ENCODE data around the gene CAPN14.

Gene CAPN14

GRCh38 chr2:31249009-31249690, 31.8 kb upstream of the CAPN14 start:
- H3K27me3 ChIP-seq = no peaks in the 10 kb centered on the region
- no peak overlapping the region for H3K4me2 ChIP-seq
- H4K20me1 ChIP-seq = no peaks in the 10 kb centered on the region; a peak in 1 of 22 replicates
- no peak overlapping the region for H3K9ac ChIP-seq
- no peak overlapping the region for H3K27ac ChIP-seq
- H3K36me3 ChIP-seq = peaks cover 5 to 76% (median 40%) of the 10 kb centered on the region in 11 experiments; a peak in 18 of 22 replicates
- no peak overlapping the region for H3K4me3 ChIP-seq
- no peaks in the 10 kb centered on the region for H3K9me3 ChIP-seq (replicated peaks in 1 of 11)
- TF ChIP-seq Cebpa-rat (IDR thresholded peaks at IDR 0.05) = no peak
- peaks cover 8 to 47% (median 36%) of the 10 kb centered on the region in 10 experiments; a peak in 19 of 20 replicates for H3K4me1 ChIP-seq

GRCh38 chr2:31248139-31248538, 30.8 kb upstream of the CAPN14 start:
- H3K9me3 ChIP-seq (replicated peaks in 1 of 11) = no peaks in the 10 kb centered on the region
- H3K4me2 ChIP-seq = no peak overlapping the region
- H3K27me3 ChIP-seq = no peaks in the 10 kb centered on the region
- H3K36me3 ChIP-seq = peaks cover 5 to 77% (median 41%) of the 10 kb centered on the region in 11 experiments; a peak in 18 of 22 replicates
- peaks cover 8 to 44% (median 28%) of the 10 kb centered on the region in 10 experiments; a peak in 19 of 20 replicates for H3K4me1 ChIP-seq
- H3K9ac ChIP-seq = no peak overlapping the region
- H3K4me3 ChIP-seq = no peak overlapping the region
- TF ChIP-seq Cebpa-rat (IDR thresholded peaks at IDR 0.05) = no peak
- no peak overlapping the region for H3K27ac ChIP-seq
- H4K20me1 ChIP-seq = no peaks in the 10 kb centered on the region; a peak in 1 of 22 replicates

GRCh38 chr2:31247711-31248110, 30.4 kb upstream of the CAPN14 start:
- Histone ChIP-seq H3K27ac (no peak overlapping the region), H3K4me3 (no peak overlapping the region), H3K9me3 (replicated peaks in 1 of 11) (no peaks in the 10 kb centered on the region), H3K9ac (no peak overlapping the region), H3K36me3 (peaks cover 5 to 76% (median 41%) of the 10 kb centered on the region in 11 experiments; a peak in 18 of 22 replicates), H4K20me1 (no peaks in the 10 kb centered on the region; a peak in 1 of 22 replicates), H3K4me1 (peaks cover 7 to 46% (median 26%) of the 10 kb centered on the region in 10 experiments; a peak in 19 of 20 replicates), H3K27me3 (no peaks in the 10 kb centered on the region), H3K4me2 (peak overlapping the region in 2 of 11 experiments; percentile 2 to 10; a peak in 1 of 22 replicates)
- TF ChIP-seq Cebpa-rat (IDR thresholded peaks at IDR 0.05) = no peak

- H3K9me3 ChIP-seq (replicated peaks in 1 of 11) = no peaks in the 10 kb centered on the region
- peaks cover 0 to 10% (median 0%) of the 10 kb centered on the region in 11 experiments; a peak in 4 of 22 replicates for H4K20me1 ChIP-seq
- H3K36me3 ChIP-seq = peaks cover 5 to 64% (median 41%) of the 10 kb centered on the region in 11 experiments; a peak in 18 of 22 replicates
- peak overlapping the region in 5 of 11 experiments; percentile 4 to 39 (median 15); a peak in 4 of 22 replicates for H3K4me2 ChIP-seq
- H3K27me3 ChIP-seq = no peaks in the 10 kb centered on the region
- TF ChIP-seq Cebpa-rat (IDR thresholded peaks at IDR 0.05) = no peak
- H3K4me3 ChIP-seq = no peak overlapping the region
- no peak overlapping the region for H3K9ac ChIP-seq
- peaks cover 9 to 46% (median 24%) of the 10 kb centered on the region in 10 experiments for H3K4me1 ChIP-seq
- no peak overlapping the region for H3K27ac ChIP-seq
Observed at GRCh38 chr2:31246184-31246852, 29.0 kb upstream of the CAPN14 start.

GRCh38 chr2:31244101-31244500, 26.8 kb upstream of the CAPN14 start:
- H3K4me3 ChIP-seq = no peak overlapping the region
- H3K9me3 ChIP-seq (replicated peaks in 1 of 11) = no peaks in the 10 kb centered on the region
- H3K4me1 ChIP-seq = peaks cover 25 to 57% (median 39%) of the 10 kb centered on the region in 10 experiments
- no peak overlapping the region for H3K27ac ChIP-seq
- H4K20me1 ChIP-seq = peaks cover 0 to 32% (median 4%) of the 10 kb centered on the region in 11 experiments; a peak in 7 of 22 replicates
- TF ChIP-seq Cebpa-rat (IDR thresholded peaks at IDR 0.05) = no peak
- H3K4me2 ChIP-seq = no peak overlapping the region
- H3K9ac ChIP-seq = no peak overlapping the region
- peaks cover 5 to 60% (median 28%) of the 10 kb centered on the region in 11 experiments; a peak in 18 of 22 replicates for H3K36me3 ChIP-seq
- H3K27me3 ChIP-seq = no peaks in the 10 kb centered on the region

- no peak overlapping the region for H3K9ac ChIP-seq
- H3K4me1 ChIP-seq = peaks cover 25 to 58% (median 45%) of the 10 kb centered on the region in 10 experiments
- no peaks in the 10 kb centered on the region for H3K9me3 ChIP-seq (replicated peaks in 1 of 11)
- peaks cover 0 to 42% (median 9%) of the 10 kb centered on the region in 11 experiments; a peak in 7 of 22 replicates for H4K20me1 ChIP-seq
- no peak overlapping the region for H3K27ac ChIP-seq
- peaks cover 5 to 60% (median 21%) of the 10 kb centered on the region in 11 experiments; a peak in 18 of 22 replicates for H3K36me3 ChIP-seq
- H3K27me3 ChIP-seq = no peaks in the 10 kb centered on the region
- H3K4me3 ChIP-seq = no peak overlapping the region
- no peak overlapping the region for H3K4me2 ChIP-seq
- TF ChIP-seq Cebpa-rat (IDR thresholded peaks at IDR 0.05) = no peak
Observed at GRCh38 chr2:31243053-31243452, 25.7 kb upstream of the CAPN14 start.

GRCh38 chr2:31241625-31242270, 24.4 kb upstream of the CAPN14 start:
- Histone ChIP-seq H3K4me1 (peaks cover 27 to 57% (median 44%) of the 10 kb centered on the region in 10 experiments), H4K20me1 (peaks cover 0 to 44% (median 9%) of the 10 kb centered on the region in 11 experiments; a peak in 7 of 22 replicates), H3K27me3 (no peaks in the 10 kb centered on the region), H3K27ac (peak overlapping the region in 7 of 11 experiments; percentile 9 to 55 (median 48); a peak in 12 of 22 replicates), H3K4me2 (peak overlapping the region; percentile 9 to 91 (median 73)), H3K9ac (peak overlapping the region in 6 of 11 experiments; percentile 15 to 53 (median 41); a peak in 8 of 22 replicates), H3K36me3 (peaks cover 5 to 53% (median 14%) of the 10 kb centered on the region in 11 experiments; a peak in 18 of 22 replicates), H3K9me3 (replicated peaks in 1 of 11) (no peaks in the 10 kb centered on the region), H3K4me3 (peak overlapping the region in 1 of 10 experiments; percentile 16; a peak in 1 of 20 replicates)
- TF ChIP-seq Cebpa-rat (IDR thresholded peaks at IDR 0.05) = no peak

Data from BLaER1 treated with 17β-estradiol and CSF1 and Interleukin-3, amounts not matched to agents 10 nM and 100 nM (cell line).